ENCODE data around the gene FAM204A.

FAM204A gene

DNA sequence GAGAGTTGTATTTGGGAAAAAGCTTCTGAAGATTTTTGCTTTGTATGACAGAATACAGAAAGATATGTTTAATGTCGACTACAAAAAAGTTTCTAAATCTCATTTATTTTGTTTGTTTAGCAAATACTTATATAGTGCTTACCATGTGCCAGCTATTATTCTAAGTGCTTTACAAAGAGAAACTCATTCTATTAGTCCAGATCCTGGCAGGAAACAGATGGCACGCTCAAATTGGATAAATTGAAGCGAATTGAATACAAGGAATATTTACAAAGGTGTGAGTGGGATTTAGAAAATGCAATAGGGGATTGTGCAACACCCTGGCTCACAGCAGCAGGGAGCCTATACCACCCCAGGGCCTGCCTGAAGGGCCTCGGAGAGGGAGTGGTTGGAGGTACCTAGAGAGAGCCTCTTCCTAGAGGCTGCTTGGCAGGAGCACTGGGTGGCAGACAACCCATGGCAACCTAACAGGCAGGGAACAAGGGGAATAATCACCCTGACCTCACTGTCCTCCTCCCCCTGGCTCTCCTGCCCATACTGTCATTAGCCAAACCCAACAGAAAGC, 27.6 kb upstream of the FAM204A start:
- H3K36me3 ChIP-seq (ENCODE audit: control insufficient read depth, low read length), result no peaks in the 10 kb centered on the region
- TF ChIP-seq EZH2phosphoT487 (IDR thresholded peaks at IDR 0.05; ENCODE audit: borderline replicate concordance, low read length), result no peak
- TF ChIP-seq, protein P1, sequence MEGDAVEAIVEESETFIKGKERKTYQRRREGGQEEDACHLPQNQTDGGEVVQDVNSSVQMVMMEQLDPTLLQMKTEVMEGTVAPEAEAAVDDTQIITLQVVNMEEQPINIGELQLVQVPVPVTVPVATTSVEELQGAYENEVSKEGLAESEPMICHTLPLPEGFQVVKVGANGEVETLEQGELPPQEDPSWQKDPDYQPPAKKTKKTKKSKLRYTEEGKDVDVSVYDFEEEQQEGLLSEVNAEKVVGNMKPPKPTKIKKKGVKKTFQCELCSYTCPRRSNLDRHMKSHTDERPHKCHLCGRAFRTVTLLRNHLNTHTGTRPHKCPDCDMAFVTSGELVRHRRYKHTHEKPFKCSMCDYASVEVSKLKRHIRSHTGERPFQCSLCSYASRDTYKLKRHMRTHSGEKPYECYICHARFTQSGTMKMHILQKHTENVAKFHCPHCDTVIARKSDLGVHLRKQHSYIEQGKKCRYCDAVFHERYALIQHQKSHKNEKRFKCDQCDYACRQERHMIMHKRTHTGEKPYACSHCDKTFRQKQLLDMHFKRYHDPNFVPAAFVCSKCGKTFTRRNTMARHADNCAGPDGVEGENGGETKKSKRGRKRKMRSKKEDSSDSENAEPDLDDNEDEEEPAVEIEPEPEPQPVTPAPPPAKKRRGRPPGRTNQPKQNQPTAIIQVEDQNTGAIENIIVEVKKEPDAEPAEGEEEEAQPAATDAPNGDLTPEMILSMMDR (IDR thresholded peaks at IDR 0.05; ENCODE audit: low read depth, low read length, poor library complexity, severe bottlenecking), result no peak
- H3K9me3 ChIP-seq (ENCODE audit: control insufficient read depth, insufficient read depth, low read length), result no peaks in the 10 kb centered on the region

DNA sequence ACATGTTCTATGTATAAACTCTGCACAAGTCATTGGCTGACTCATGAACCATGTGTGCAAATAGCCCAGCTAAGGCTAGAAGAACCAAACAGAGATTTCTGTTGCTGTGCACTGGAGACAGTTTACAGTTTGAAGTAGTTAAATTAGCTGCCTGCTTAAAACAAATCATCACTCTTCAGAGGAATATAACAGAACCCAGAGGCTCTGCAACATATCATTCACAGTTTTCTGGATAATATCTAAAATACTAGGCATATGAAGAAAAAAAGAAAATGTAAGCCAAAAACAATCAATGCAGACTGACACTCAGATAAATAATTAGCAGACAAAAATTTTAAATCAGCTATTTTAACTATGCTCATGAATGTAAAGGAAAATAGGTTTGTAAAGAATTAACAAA, 23.6 kb upstream of the FAM204A start:
- TF ChIP-seq, protein P1 (IDR thresholded peaks at IDR 0.05; ENCODE audit: low read depth, low read length, poor library complexity, severe bottlenecking), result no peak
- no peak for TF ChIP-seq EZH2phosphoT487 (IDR thresholded peaks at IDR 0.05; ENCODE audit: borderline replicate concordance, low read length)
- no peak overlapping the region for H3K4me3 ChIP-seq (ENCODE audit: low read length)
- H4K20me1 ChIP-seq (ENCODE audit: control insufficient read depth, insufficient read depth, low read depth, low read length), result no peaks in the 10 kb centered on the region
- H3K36me3 ChIP-seq (ENCODE audit: control insufficient read depth, low read length), result no peaks in the 10 kb centered on the region
- no peaks in the 10 kb centered on the region for H3F3A ChIP-seq (ENCODE audit: control insufficient read depth, insufficient read depth)
- no peaks in the 10 kb centered on the region for H3K9me2 ChIP-seq (replicated peaks; ENCODE audit: control insufficient read depth, low read length)
- H3K27ac ChIP-seq (ENCODE audit: low read depth, low read length), result no peak overlapping the region
- H3K79me2 ChIP-seq (ENCODE audit: control insufficient read depth, low read length), result no peaks in the 10 kb centered on the region
- H3K4me2 ChIP-seq (ENCODE audit: low read length), result no peak overlapping the region
- peaks cover 12% of the 10 kb centered on the region; the same call in 1 of the 2 replicates for H3K27me3 ChIP-seq (ENCODE audit: control insufficient read depth, low read length)
- H3K4me1 ChIP-seq (ENCODE audit: control insufficient read depth, low read length), result no peaks in the 10 kb centered on the region
- H3K9me3 ChIP-seq (ENCODE audit: control insufficient read depth, insufficient read depth, low read length), result no peaks in the 10 kb centered on the region

More for the DNA sequence above, 27.6 kb upstream of the FAM204A start:
- Histone ChIP-seq H3K9me2 (replicated peaks; ENCODE audit: control insufficient read depth, low read length) (no peaks in the 10 kb centered on the region), H3K27me3 (ENCODE audit: control insufficient read depth, low read length) (peaks cover 12% of the 10 kb centered on the region; the same call in 1 of the 2 replicates), H4K20me1 (ENCODE audit: control insufficient read depth, insufficient read depth, low read depth, low read length) (no peaks in the 10 kb centered on the region), H3K4me3 (ENCODE audit: low read length) (no peak overlapping the region), H3F3A (ENCODE audit: control insufficient read depth, insufficient read depth) (no peaks in the 10 kb centered on the region), H3K4me1 (ENCODE audit: control insufficient read depth, low read length) (no peaks in the 10 kb centered on the region), H3K4me2 (ENCODE audit: low read length) (no peak overlapping the region), H3K27ac (ENCODE audit: low read depth, low read length) (no peak overlapping the region), H3K79me2 (ENCODE audit: control insufficient read depth, low read length) (no peaks in the 10 kb centered on the region)

DNA sequence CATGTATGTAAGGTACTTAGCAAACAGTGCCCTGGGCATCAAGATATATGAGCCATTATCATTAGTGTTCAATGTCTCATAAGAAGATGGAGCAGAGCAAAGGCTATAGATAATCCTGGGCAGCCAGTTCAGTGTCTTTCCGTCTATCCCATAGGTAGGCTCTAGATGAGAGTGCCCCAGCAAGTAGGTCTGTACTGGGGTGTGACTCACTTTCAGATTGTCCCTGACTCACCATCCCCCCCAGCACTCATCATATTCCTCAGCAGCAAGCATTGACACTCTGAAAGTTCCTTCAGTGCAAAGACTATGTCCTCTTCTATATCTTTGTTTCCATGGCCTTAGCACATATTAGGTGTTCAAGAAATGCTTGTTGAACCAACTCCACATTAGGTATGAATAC, 20.0 kb upstream of the FAM204A start:
- Histone ChIP-seq H3K27me3 (ENCODE audit: control insufficient read depth, low read length) (peaks cover 12% of the 10 kb centered on the region), H3K36me3 (ENCODE audit: control insufficient read depth, low read length) (no peaks in the 10 kb centered on the region), H3K9me2 (replicated peaks; ENCODE audit: control insufficient read depth, low read length) (no peaks in the 10 kb centered on the region), H4K20me1 (ENCODE audit: control insufficient read depth, insufficient read depth, low read depth, low read length) (no peaks in the 10 kb centered on the region), H3K4me3 (ENCODE audit: low read length) (no peak overlapping the region), H3K4me2 (ENCODE audit: low read length) (no peak overlapping the region), H3K79me2 (ENCODE audit: control insufficient read depth, low read length) (no peaks in the 10 kb centered on the region), H3K27ac (ENCODE audit: low read depth, low read length) (no peak overlapping the region), H3K9me3 (ENCODE audit: control insufficient read depth, insufficient read depth, low read length) (no peaks in the 10 kb centered on the region), H3F3A (ENCODE audit: control insufficient read depth, insufficient read depth) (no peaks in the 10 kb centered on the region), H3K4me1 (ENCODE audit: control insufficient read depth, low read length) (no peaks in the 10 kb centered on the region)
- TF ChIP-seq EZH2phosphoT487 (IDR thresholded peaks at IDR 0.05; ENCODE audit: borderline replicate concordance, low read length), result no peak
- TF ChIP-seq, protein P1 (IDR thresholded peaks at IDR 0.05; ENCODE audit: low read depth, low read length, poor library complexity, severe bottlenecking), result no peak
